GM15510 (cell line): ENCODE results near the gene RRAD.

Experiments used
- POLR2A ChIP-seq: IDR thresholded peaks from 3 replicates; pipeline ENCODE4 v1.6.1; 2011; ENCODE audit warnings: borderline replicate concordance; ENCODE audit not compliant: insufficient read length; ENCODE audit errors: extremely low read depth

RRAD gene

DNA sequence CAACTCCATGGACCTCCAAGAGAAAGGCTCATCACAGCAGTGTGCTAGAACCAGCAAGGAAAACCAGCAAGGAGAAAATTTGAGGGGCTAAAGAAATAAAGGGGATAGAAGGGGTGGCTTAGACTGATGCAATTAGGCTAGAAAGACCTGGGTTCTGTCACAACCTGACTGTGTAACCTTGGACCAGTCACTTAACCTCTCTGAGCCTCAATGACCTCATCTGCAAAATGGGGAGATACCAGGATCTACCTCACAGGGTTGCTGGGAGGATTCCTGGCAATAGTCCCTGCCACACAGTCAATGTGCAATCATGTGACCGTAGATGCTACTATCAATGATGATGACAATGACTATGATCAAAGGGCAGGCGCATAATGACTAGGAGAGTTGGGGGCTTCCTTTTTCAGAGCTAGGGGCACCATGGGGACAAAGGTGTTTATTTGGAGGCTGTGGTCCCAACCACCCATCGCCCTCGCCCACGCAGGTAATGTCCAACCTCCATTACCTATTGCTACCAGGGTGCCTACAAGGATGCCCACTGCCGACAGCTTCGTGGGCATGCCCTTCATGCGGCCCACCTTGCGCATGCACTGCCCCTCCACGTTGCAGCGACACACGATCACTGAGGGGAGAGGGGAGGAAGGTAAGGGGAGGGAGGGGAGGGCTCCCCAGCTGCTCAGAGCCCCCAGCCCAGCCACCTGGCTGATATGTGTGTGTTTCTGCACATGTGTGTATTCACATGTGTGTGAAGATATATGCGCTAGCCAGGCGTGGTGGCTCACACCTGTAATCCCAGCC lies 16.4 kb downstream of the RRAD start:
- TF ChIP-seq POLR2A = no peak

DNA sequence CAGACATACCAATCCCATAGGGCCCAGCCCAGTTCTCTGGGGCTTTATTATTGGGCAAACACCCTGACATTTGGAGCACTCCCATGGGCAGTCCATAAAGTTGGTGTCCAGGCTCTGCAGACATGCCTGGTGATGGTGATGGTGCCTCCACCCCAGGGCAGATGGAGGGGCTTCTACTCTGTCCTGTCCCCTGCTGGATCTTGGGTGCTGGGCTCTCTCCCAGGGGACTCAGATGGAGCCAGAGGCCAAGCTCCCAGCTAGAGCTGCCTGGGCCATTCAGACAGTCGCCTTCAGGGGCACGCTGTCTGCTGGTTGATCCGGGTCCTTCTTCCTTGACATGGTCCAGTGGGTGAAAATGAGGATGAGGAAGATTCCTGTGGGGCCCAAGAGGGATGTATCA lies 17.2 kb downstream of the RRAD start:
- no peak for TF ChIP-seq POLR2A

DNA sequence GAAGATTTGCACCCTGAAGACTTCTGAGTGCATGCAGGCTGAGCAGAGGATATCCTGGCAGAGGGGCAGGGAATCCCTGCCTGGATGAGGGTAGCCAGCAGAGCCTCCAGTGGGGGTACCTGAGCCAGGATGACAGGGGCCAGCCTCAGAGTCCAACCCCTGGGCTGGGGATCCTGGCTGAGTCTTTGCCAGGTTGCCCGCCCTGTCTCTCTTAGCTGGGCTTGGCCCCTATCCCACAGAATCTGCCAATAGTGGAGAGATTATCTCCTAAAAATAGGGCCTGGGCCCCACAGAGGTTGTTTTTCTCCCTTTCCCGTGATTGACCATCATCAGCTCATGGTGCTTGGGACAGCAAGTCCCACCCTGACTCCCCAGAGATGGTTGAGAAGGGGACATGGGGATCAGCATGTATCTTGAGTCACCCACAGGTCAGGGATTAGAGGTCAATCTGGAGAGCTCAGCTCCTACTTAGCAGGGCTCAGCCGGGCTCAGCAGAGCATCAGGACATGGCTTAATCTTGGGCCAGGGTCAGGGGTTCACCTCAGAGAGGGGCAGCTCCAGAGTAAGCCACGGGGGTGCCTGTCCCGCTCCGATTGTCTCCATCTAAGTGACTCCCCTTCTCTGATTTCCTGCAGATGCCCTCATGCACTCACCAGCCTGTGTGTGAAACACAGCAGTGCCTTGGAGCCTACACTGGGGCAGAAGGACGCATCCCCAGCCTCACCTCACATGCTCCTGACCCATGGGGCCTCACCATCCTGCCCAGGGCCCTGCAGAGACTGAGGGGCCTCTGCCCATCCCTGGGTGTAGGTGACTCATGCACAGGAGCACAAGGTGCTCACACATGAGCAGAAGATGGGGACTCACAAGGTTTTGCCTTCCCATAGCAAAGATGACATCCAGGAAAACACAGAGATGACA lies 18.2 kb downstream of the RRAD start:
- no peak for TF ChIP-seq POLR2A

DNA sequence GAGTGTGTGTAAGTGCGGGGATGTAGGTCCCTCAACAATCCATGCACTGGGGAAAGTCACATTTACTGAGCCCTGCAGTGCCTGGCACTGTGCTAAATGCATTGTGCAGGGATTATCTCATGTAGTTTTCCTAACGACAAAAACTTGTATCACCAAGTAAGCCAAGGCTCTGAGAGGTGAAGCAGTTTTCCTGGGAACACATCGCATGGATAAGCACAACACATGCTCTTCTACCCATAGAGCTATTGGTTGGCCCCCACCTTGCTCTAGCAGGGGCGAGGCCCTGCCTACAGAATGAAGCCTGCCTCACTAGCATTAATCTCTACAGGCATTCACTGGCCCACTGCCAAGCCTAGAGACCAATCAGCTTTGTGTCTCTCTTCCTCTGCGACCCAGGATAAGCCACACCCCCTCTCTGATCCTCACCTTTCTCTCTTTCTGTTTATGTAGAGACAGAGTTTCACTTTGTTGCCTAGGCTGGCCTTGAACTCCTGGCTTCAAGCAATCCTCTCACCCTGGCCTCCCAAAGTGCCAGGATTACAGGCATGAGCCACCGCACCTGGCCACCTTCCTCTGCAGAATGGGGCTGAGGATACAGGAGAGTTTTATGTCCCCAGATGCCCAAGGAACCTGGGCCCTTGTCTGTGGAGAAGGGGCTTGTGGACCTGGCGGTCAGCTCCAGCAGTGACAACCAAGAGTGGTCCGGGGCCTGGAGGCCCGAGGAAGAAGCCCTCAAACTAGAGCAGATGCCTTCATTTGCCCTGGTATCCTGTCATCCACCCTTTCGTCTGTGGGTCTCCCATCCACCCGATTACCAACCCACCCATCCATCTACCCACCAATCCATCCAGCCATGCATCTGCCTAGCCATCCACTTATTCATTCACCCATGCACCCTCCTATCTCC lies 19.4 kb downstream of the RRAD start:
- TF ChIP-seq POLR2A = no peak

DNA sequence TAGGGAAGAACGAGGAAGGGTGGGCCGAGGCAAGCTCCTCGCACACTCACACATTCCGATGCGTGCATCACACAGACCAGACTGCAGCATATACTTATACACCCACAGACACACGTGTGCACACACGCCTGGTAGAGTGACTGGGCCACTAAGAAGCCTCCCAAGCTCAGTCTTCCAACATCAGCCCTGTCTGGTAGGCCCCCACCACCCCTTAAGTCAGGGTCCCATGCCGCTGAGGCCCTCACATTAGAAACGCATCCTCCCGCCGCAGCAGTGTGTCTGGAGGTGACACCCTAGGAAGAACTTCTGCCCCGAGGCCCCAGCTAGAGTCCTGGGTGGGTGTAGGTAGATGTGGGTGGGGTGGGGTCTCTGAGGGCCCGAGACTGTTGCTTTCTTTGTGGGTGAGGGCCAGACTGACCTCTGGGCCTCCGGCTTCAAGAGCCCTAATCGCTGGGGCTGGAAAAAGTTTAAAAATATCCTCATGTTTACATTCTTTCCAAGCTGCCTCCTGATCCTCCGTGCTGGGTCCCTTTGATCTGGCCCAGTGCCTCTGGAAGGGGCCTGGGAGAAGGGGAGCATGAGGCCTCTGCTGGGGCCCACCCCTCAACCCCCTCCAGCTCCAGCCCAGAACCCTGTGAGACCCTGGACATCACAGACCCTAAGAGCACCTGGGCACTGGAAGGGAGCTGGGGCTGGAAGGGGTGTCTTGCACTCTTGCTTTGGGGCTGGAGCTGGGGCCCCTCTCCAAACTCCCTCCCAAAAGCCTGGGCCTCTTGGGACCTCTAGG lies 20.3 kb downstream of the RRAD start:
- TF ChIP-seq POLR2A = no peak

DNA sequence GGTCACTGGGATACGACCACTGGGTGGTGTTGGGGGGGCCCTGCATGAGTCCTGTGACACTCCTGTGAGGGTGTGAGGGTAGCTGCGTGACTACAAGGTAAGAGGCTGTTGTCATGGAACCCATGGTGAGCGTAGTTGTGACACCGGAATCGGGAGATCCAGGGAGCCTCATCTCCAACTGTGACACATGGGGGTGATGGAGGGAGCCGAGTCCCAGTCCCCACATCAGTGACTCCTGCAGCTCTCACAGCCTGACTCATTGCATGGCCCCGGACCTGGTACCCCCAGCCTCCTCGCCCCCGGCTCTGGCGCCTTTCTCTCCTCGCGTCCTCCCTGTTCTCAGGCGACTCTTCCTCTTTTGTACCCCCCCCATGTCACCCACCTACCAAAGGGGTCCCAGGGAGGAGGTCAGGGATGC lies 20.9 kb downstream of the RRAD start:
- no peak for TF ChIP-seq POLR2A

DNA sequence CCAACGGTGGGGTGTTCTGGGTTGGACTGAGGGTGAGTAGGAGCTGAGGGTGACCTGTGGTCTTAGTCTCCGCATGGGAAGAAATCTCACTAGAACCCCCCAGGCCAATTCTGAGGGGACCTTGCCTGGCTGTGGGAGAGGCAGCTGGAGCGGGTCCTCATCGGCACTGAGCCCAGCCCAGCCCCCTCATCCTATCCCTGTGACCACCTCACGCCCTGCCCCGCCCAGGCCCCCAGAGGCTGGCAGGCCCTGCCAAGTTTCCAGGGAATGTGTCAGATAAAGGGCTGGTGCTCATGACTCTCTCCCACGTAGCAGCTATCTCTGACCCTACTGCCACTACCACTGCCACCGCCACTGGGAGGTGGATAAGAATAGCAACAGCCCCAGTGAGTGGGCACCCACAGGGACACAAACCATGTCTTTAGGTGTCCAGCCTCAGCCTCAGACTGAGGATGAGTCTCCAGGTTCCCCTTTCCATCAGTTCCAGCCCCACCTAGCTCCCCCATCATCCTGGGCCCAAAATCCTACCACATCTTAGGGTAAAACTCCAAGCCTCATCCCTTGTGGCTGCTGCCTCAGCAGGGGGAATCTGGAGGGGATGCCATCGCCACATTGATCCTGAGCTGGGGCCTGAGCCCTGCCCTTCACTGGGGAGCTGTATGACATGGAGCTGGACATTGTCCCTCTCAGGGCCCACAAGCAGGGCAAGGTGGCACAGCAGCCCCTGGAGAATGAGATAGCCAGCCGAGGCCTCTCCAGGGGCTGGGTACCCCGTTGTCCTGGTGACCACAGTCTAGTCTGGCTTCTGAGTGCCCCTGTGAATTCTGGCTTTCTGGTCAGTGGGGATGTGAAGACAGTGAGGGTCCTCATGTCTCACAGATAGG lies 21.5 kb downstream of the RRAD start:
- TF ChIP-seq POLR2A = no peak

DNA sequence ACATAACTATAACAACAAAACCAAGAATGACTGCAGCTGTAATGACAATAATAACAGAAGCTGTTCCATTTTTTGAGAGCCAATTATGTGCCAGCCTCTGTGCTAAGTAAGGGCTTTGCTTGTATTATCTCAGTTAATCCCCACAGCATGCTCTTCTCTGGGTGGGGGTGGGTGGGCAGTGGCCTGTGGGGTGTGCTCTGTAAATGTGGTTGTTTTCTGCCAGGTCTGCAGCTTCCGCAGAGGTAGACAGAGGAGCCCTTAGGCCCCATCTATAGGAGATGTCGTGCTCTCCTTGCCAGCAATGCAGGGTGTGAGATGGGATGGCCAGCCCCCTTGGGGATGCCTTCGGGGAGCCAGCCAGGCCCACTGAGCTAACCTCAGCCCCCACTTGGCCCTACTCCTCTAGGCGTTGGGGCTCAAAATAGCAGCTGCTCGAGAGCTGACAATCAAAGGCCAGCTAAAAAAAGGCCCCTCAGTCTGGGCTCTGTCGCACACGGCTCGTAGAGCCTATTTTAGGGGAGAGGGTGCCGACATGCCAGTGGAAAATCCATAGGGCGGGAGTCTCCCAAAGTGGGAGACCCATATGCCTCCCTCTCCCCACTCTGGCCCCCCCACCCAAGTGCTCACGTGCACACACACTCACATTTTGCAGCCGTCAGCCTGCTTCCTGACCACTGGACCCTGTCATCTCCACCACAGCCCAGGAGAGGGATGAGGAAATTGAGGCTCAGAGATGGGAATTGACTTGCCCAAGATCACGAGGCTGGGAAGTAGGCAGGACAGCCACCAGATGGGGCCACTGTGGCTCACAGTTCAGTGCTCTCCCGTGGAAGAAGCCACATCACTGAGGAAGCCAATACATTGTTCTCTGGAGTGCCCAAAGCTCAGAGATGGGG lies 22.4 kb downstream of the RRAD start:
- TF ChIP-seq POLR2A = no peak

DNA sequence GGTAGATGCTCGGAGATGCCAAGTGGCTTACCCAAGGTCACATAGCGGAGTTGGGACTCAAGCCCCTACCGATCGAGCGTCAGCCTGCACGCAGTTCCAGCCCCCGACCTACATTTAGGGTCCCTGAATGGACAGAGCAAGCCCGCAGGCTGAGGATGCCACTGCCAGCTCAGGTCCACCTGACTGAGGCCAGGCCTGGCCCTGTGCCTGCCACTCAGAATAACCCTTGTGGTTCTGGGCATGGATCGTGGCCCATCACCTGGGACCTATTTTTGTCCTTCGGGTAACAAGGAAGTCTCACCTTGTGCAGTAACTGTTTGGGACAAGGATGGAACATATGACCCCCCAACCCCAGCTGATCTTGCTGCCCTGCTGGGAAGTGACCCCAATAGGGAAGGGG lies 23.7 kb downstream of the RRAD start:
- TF ChIP-seq POLR2A = no peak

DNA sequence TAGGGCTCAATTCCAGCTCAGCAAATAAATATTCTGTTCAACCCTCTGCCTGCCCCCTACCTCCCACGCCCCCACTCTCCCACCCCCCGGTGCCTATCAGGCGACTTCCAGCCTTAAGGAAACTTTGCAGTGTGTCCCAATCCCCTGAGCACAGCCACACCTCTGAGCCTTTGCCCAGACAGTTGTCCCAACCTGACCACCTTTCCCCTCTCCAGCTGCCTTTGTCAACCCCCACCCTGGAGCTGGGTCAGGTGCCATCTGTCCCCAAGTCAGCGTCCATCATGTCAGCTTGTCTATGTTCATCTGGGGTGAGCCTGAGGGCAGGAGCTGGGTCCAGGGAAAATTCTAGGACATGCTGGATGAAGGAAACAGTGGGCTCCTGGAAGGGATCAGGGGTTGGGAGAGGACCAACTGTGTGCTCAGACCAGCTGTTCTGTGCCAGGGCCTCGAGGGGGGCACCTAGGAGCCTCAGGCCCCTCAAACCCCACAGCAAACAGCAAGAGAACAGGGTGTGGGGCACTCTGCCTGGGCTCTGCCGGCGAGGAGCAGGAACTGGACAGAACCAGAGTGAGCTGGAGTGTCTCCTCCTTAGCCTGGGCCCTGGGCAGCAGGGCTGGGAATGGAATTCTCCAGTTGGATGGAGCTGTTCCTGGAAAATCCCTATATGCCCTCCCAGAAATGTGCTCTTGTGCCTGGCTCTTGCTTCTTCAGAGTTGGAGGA lies 24.5 kb downstream of the RRAD start:
- no peak for TF ChIP-seq POLR2A

DNA sequence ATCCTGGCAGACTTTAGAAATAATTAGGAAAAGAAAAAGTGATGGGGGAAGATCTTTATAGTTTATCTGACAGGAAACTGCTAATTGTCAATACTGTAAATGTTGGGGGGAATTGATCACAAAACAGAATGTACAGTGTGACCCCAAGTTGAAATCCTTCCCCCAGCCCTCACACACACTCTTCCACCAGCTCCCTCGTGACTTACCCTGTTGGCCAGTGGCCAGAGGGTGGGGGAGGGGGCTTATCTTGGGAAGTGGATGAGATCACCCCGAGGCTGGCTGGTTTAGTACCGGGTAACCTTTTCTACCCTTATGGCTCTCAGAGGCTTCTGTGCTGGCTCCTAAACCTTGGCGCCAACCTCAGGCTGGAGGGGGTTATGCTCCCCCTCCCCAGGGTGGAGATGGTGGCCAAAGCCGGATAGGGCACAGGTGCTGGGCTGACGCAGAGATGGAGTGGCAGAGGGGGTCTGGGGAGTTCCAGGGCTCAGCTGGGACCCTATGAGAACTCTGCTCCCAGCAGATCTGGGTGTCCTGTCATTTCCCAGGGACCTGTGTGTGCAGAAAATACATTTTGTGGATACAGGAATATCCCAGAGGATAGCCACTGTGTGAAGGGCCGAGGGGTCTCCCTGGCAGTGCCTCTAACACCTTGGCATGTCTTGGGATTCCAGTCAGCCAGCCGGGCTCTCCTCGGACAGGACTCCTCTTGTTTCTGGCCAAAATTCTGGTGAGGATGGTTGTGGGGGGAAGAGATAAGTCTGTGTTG lies 25.2 kb downstream of the RRAD start:
- TF ChIP-seq POLR2A = no peak

DNA sequence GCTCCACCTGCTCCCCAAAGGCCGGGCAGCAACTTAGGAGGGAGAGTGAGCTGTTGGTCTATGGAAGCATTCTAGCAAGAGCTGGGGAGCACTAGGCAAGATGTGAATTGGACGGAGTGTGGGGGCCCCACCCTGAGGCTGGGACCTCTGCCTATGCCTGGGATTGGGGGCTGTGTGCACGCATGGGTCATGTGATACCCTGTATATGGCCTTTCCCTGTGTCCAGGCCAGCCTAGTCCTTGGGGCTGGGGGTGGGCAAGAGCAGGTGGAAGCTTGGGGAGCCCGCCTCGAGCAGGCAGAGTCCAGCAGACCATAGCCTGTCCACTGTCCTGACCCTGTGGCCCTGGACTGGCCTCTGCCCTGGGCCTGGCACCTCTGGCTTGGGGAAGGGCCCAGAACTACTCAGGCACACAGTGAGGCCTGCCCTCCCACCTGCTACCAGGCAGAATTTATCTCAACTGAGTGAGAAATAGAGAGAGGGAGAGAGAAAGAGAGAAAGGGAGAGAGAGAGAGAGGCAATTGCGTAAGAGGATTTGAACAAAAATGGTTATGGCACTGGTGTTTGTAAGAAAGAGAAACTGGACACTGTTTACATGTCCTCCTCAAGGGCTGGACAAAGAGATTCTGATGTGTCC lies 25.9 kb downstream of the RRAD start:
- TF ChIP-seq POLR2A = no peak
